ENCODE data around the gene PPP2R5C.

GRCh38 chr14:101932673-101933072, 171.2 kb downstream of the PPP2R5C start:
- TF ChIP-seq CTCF (IDR thresholded peaks at IDR 0.05) (no peak), POLR2AphosphoS5 (IDR thresholded peaks at IDR 0.05) (no peak), POLR2A (IDR thresholded peaks at IDR 0.05) (no peak), EP300 (IDR thresholded peaks at IDR 0.05; ENCODE audit: low read depth) (no peak)

Measured in transverse colon (tissue), 4 donors.